Mesodermal cell (in vitro differentiated cells): ENCODE data around the gene TP53BP2.
A peak's percentile ranks its signal among the peaks of the same experiment; 100 is the strongest.

Experiments
- H3K27ac ChIP-seq: 2 replicates; pipeline ENCODE4 v1.7.0; 2013; ENCODE audit warnings: mild to moderate bottlenecking, low read depth, low read length, moderate library complexity; ENCODE audit not compliant: severe bottlenecking
- H3K36me3 ChIP-seq: 2 replicates; pipeline ENCODE4 v1.7.1; 2013; ENCODE audit warnings: mild to moderate bottlenecking, low read length, moderate library complexity; ENCODE audit not compliant: control insufficient read depth, insufficient read depth
- H3K4me1 ChIP-seq: one replicate; pipeline ENCODE4 v1.7.1; 2013; ENCODE audit warnings: mild to moderate bottlenecking, low read length; ENCODE audit not compliant: insufficient read depth, control insufficient read depth, poor library complexity, severe bottlenecking
- H3K4me3 ChIP-seq: 2 replicates; pipeline ENCODE4 v1.7.0; 2013; ENCODE audit warnings: low read length, control low read depth, mild to moderate bottlenecking; ENCODE audit not compliant: insufficient read depth, poor library complexity, severe bottlenecking; ENCODE audit errors: extremely low read depth
- H3K9me3 ChIP-seq: 2 replicates; pipeline ENCODE4 v1.7.1; 2013; ENCODE audit warnings: mild to moderate bottlenecking, low read length, moderate library complexity; ENCODE audit not compliant: control insufficient read depth
- WGBS, 2 experiments: methylation state at CpG; one replicate each; pipeline ENCODE4 v1.1.5; 2013; ENCODE audit warnings: missing lambda C conversion rate in 2 of 2; ENCODE audit not compliant: insufficient coverage in 2 of 2; 5-methylcytosine and 5-hydroxymethylcytosine counted together

TP53BP2 gene

GRCh38 chr1:223792046-223792445, 53.7 kb downstream of the TP53BP2 start:
- WGBS, 2 experiments = 100% methylated on average over 2 of the region's 2 CpGs
- no peak overlapping the region for H3K27ac ChIP-seq
- H3K36me3 ChIP-seq = peaks cover 76% of the 10 kb centered on the region
- H3K4me3 ChIP-seq = no peak overlapping the region
- no peaks in the 10 kb centered on the region for H3K4me1 ChIP-seq
- H3K9me3 ChIP-seq = no peaks in the 10 kb centered on the region

DNA sequence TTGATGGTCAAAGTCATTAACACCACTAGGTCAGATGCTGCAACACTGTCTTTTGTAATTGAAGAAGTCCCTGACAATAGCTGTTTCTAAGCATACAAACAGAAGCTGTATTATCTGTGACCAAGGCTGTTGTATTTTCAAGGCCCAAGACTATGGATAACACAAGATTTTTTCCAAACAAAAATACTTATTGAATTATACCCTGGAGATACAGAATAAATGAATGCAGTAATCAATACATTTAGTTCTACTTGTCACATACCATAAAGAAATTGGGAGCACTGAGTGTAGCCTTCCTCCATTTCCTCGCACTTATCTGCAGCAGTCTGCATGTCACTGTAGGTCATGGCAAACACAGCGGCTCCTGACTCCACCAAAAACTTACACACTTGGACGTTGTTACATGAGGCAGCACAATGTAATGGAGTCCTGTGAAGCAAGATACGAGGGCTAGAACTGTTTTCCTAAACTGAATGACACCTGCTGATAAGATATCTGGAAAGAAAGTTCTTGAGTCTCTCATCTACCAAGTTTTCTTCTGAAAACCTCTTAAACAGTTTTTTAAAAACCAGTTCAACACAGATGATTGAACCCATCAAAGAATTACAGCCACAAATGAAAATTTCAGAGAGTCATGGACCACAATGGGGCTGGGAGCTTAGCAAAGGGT, 56.9 kb downstream of the TP53BP2 start:
- WGBS, 2 experiments = 95% methylated on average over 3 of the region's 4 CpGs; no CpG with 5 or more reads in 1 of the 2 experiments
- Histone ChIP-seq H3K27ac (no peak overlapping the region), H3K4me1 (peaks cover 8% of the 10 kb centered on the region), H3K9me3 (no peaks in the 10 kb centered on the region), H3K36me3 (peaks cover 77% of the 10 kb centered on the region), H3K4me3 (no peak overlapping the region)

GRCh38 chr1:223785808-223786207, 59.9 kb downstream of the TP53BP2 start:
- Histone ChIP-seq H3K4me1 (peaks cover 8% of the 10 kb centered on the region), H3K9me3 (no peaks in the 10 kb centered on the region), H3K27ac (no peak overlapping the region), H3K4me3 (no peak overlapping the region), H3K36me3 (peaks cover 75% of the 10 kb centered on the region)
- WGBS, 2 experiments = 90 to 93% methylated on average over 3 to 5 of the region's 5 CpGs

GRCh38 chr1:223784541-223784940, 61.2 kb downstream of the TP53BP2 start:
- H3K9me3 ChIP-seq = no peaks in the 10 kb centered on the region
- H3K27ac ChIP-seq = no peak overlapping the region
- H3K4me1 ChIP-seq = peaks cover 8% of the 10 kb centered on the region
- H3K36me3 ChIP-seq = peaks cover 77% of the 10 kb centered on the region
- WGBS, 2 experiments = 100% methylated on average over 1 to 2 of the region's 4 CpGs
- H3K4me3 ChIP-seq = no peak overlapping the region

- no peaks in the 10 kb centered on the region for H3K9me3 ChIP-seq
- no peak overlapping the region for H3K27ac ChIP-seq
- H3K4me1 ChIP-seq = peaks cover 8% of the 10 kb centered on the region
- H3K4me3 ChIP-seq = no peak overlapping the region
- peaks cover 78% of the 10 kb centered on the region for H3K36me3 ChIP-seq
- WGBS, 2 experiments = no CpG with 5 or more reads among the region's 1 CpG
These were observed 62.1 kb downstream of the TP53BP2 start for GRCh38 chr1:223783676-223784075.

DNA sequence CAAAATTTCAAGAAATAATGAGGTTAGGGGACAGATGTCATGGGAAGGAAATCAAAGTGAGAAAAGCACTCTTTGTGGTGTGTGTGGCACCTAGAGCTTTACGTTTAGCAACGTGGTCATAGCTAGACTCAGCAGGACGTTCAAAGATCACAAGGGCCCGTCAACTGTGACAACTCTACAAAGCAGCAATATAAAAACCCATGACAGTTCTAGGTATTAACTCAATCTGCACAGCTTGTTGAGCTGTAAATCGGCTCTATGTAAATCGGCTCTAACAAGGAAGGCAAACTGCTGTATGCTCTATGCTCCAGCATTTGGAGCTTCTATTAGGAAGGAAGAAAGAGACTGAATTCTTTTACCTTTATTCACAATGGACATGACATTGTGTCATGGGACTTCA, 64.8 kb downstream of the TP53BP2 start:
- Histone ChIP-seq H3K36me3 (peaks cover 87% of the 10 kb centered on the region), H3K9me3 (no peaks in the 10 kb centered on the region), H3K4me1 (peaks cover 18% of the 10 kb centered on the region), H3K4me3 (no peak overlapping the region), H3K27ac (no peak overlapping the region)
- WGBS, 2 experiments = 94% methylated on average over 2 to 4 of the region's 6 CpGs

DNA sequence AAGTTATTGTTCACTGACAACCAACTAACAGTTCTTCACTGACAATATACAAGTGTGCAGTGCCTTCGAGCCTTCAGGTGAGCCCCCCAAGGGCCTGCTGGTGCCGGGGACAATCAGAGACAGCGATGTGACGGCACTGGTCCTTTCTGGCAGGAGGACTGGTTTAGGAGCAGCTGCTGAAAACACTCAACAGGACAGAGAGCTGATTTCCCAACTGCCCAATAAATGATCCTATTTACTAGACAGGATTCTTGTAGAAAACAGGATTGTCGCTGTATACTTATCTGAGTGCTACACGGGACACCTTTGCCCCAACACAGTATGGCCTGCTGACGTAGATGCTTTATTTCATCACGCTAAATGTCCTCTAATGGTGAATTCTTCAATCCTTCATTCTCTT, 65.4 kb downstream of the TP53BP2 start:
- H3K36me3 ChIP-seq = peaks cover 86% of the 10 kb centered on the region
- 94 to 95% methylated on average over 8 of the region's 8 CpGs for WGBS, 2 experiments
- H3K4me3 ChIP-seq = no peak overlapping the region
- no peak overlapping the region for H3K27ac ChIP-seq
- peaks cover 19% of the 10 kb centered on the region for H3K4me1 ChIP-seq
- no peaks in the 10 kb centered on the region for H3K9me3 ChIP-seq

- Histone ChIP-seq H3K27ac (peak overlapping the region; percentile 75), H3K4me3 (no peak overlapping the region), H3K36me3 (peaks cover 83% of the 10 kb centered on the region), H3K4me1 (peaks cover 48% of the 10 kb centered on the region), H3K9me3 (no peaks in the 10 kb centered on the region)
- 90 to 93% methylated on average over 6 to 10 of the region's 10 CpGs for WGBS, 2 experiments
These were observed 68.8 kb downstream of the TP53BP2 start for GRCh38 chr1:223776826-223777454.

DNA sequence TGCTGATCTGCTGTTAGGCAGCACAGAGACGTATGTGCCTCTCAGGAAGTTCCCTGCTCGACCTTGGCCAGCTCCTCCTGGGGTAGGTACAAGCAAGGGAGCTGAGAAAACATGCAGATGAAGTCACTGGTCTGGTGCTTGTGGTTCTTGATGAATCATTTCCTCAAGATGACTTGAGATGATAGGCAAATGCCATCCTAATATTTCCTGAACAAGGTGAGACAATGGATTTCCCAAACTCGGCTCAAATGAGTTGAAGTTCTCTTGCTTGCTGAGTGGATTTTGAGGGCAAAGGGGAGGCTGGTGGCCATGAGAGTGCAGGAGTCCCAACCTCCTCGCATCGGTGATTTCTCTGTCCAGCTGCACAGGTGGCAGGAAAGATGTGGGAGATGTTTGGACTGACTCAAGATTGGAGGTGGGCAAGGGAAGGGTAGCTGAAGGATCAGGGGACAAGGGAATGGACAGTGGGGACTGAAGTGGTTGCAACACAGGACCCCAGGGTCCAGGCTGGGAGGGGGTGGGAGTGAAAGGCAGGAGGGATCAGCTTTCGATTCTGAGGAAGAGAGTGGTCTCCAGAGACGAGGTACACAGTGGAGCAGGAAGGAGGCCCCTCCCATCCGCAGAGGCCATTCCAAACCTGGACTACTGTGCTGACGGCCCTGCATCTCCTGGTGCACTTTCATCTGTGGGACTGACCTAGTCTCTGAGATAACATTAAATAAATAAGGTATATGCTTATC, 69.5 kb downstream of the TP53BP2 start:
- WGBS, 2 experiments = 85 to 95% methylated on average over 5 to 8 of the region's 9 CpGs
- Histone ChIP-seq H3K9me3 (no peaks in the 10 kb centered on the region), H3K36me3 (peaks cover 82% of the 10 kb centered on the region), H3K4me1 (peaks cover 55% of the 10 kb centered on the region), H3K4me3 (no peak overlapping the region), H3K27ac (peak overlapping the region; percentile 75)

- peaks cover 60% of the 10 kb centered on the region for H3K4me1 ChIP-seq
- peaks cover 82% of the 10 kb centered on the region for H3K36me3 ChIP-seq
- no peak overlapping the region for H3K4me3 ChIP-seq
- H3K9me3 ChIP-seq = no peaks in the 10 kb centered on the region
- H3K27ac ChIP-seq = peak overlapping the region; percentile 75
- no CpG with 5 or more reads among the region's 1 CpG for WGBS, 2 experiments
These were observed 70.1 kb downstream of the TP53BP2 start for GRCh38 chr1:223775711-223776074.

DNA sequence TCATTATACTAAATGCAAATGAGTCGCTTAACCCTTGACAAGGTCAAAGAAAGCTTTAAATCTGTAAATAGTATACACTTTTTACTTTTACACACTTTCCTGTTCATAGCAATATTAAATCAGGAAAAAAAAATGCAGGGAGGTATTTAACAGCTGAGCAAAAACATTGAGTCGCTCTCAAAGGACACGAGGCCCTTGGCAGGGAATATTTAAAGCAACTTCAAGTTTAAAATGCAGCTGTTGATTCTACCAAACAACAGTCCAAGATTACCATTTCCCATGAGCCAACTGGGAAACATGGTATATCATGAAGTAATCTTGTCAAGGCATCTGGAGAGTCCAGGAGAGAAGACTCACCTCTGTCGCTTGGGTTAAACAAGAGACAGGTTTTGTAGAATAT, 70.7 kb downstream of the TP53BP2 start:
- Histone ChIP-seq H3K27ac (no peak overlapping the region), H3K4me3 (no peak overlapping the region), H3K4me1 (peaks cover 67% of the 10 kb centered on the region), H3K36me3 (peaks cover 82% of the 10 kb centered on the region), H3K9me3 (no peaks in the 10 kb centered on the region)
- 67 to 100% methylated on average over 1 to 3 of the region's 4 CpGs for WGBS, 2 experiments
